GM12878 (cell line): Measurements from ENCODE around the gene FXYD7.

ENCODE experiments used
- CBX5 ChIP-seq: sonication (generic); IDR thresholded peaks from 2 replicates; pipeline ENCODE4 v1.6.1; 2016; ENCODE audit warnings: low read depth, moderate library complexity, mild to moderate bottlenecking, inconsistent platforms
- HDAC2 ChIP-seq: fragments of 200-600 bp; sonication (generic); IDR thresholded peaks from 2 replicates; pipeline ENCODE4 v1.6.1; 2017
- NFYA ChIP-seq: IDR thresholded peaks from 2 replicates; pipeline ENCODE4 v1.6.1; 2011; ENCODE audit warnings: low read depth, mild to moderate bottlenecking, low read length, improper control_type of control experiment, borderline replicate concordance
- POLR2AphosphoS5 ChIP-seq: IDR thresholded peaks from 2 replicates; pipeline ENCODE4 v1.6.1; 2011; ENCODE audit warnings: mild to moderate bottlenecking, low read length, inconsistent platforms
- ZNF384 ChIP-seq: IDR thresholded peaks from 2 replicates; pipeline ENCODE4 v1.6.1; 2012; ENCODE audit warnings: low read depth, mild to moderate bottlenecking, low read length, improper control_type of control experiment, borderline replicate concordance
- TF ChIP-seq, protein P1 (sequence below): IDR thresholded peaks from 2 replicates; pipeline ENCODE4 v1.6.1; 2012; ENCODE audit warnings: low read length, inconsistent platforms
- TF ChIP-seq, protein P2 (sequence below), 3 experiments: IDR thresholded peaks in 2 of 3; conservative IDR thresholded peaks in 1 of 3; 2 replicates each; pipeline ENCODE4 v1.5.1; 2011; ENCODE audit warnings: low read depth in 3 of 3, low read length in 3 of 3, mild to moderate bottlenecking in 3 of 3, control low read depth in 2 of 3, moderate library complexity in 2 of 3, inconsistent platforms in 1 of 3, mixed read lengths in 1 of 3; ENCODE audit not compliant: control insufficient read depth in 2 of 3, insufficient read depth in 1 of 3; ENCODE audit errors: extremely low read depth in 1 of 3

DNA sequence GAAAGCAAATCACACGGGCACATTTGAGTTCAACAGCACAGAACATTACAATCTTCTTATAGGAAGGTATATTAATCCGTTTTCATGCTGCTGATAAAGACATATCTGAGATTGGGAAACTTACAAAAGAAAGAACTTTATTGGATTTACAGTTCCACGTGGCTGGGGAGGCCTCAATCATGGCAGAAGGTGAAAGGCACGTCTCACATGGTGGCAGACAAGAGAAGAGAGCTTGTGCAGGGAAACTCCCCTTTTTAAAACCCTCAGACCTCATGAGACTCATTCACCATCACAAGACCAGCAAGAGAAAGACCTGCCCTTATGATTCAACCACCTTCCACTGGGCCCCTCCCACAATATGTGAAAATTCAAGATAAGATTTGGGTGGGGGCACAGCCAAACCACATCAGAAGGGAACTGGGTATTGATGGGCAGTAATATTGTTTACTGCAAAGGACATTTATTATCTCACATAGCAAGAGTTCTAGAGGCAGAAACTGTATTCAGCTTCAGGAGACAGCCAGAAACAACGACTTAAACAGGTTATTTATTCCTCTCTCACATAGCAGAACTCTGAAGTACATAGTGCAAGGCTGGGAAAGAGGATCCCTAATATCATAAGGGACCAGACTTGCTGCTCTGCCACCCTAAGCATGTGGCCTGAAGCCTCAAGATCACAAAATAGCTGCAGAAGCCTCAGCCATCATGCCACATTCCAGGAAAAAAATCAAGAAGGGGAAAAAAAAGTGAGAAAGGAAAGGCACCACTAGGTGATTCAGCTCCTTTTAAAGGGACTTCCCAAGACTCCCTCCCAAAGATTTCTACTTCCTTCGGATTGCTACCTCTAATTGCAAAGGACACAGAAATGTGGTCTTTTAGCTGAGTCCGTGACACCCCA lies 34.6 kb downstream of the FXYD7 start:
- TF ChIP-seq, protein P1, sequence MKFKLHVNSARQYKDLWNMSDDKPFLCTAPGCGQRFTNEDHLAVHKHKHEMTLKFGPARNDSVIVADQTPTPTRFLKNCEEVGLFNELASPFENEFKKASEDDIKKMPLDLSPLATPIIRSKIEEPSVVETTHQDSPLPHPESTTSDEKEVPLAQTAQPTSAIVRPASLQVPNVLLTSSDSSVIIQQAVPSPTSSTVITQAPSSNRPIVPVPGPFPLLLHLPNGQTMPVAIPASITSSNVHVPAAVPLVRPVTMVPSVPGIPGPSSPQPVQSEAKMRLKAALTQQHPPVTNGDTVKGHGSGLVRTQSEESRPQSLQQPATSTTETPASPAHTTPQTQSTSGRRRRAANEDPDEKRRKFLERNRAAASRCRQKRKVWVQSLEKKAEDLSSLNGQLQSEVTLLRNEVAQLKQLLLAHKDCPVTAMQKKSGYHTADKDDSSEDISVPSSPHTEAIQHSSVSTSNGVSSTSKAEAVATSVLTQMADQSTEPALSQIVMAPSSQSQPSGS: no peak
- no peak for TF ChIP-seq ZNF384
- TF ChIP-seq, protein P2, sequence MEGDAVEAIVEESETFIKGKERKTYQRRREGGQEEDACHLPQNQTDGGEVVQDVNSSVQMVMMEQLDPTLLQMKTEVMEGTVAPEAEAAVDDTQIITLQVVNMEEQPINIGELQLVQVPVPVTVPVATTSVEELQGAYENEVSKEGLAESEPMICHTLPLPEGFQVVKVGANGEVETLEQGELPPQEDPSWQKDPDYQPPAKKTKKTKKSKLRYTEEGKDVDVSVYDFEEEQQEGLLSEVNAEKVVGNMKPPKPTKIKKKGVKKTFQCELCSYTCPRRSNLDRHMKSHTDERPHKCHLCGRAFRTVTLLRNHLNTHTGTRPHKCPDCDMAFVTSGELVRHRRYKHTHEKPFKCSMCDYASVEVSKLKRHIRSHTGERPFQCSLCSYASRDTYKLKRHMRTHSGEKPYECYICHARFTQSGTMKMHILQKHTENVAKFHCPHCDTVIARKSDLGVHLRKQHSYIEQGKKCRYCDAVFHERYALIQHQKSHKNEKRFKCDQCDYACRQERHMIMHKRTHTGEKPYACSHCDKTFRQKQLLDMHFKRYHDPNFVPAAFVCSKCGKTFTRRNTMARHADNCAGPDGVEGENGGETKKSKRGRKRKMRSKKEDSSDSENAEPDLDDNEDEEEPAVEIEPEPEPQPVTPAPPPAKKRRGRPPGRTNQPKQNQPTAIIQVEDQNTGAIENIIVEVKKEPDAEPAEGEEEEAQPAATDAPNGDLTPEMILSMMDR (IDR thresholded peaks at IDR 0.05 in 2 of 3, conservative IDR thresholded peaks at IDR 0.05 in 1 of 3; ENCODE audit: control insufficient read depth in 2 of 3, extremely low read depth in 1 of 3, insufficient read depth in 1 of 3, low read depth in 3 of 3, low read length in 3 of 3): no peak
- no peak for TF ChIP-seq CBX5
- TF ChIP-seq POLR2AphosphoS5: no peak
- no peak for TF ChIP-seq NFYA
- TF ChIP-seq HDAC2: no peak
